ENCODE measurements around the gene NPAS2. TPM values are rescaled to one million over a fixed set of nuclear protein-coding genes. Genes with fewer than 3 reads are reported as not detected.

NPAS2 gene
- total RNA-seq, 4 donors from 2014 or later, result 7.7 to 83.2 (median 15.1) TPM

GRCh38 chr2:100909534-100910081 is 89.7 kb downstream of the NPAS2 start:
- no peak for TF ChIP-seq CTCF (IDR thresholded peaks at IDR 0.05)
- no peak for TF ChIP-seq EP300 (IDR thresholded peaks at IDR 0.05)
- no peak for TF ChIP-seq POLR2A (IDR thresholded peaks at IDR 0.05)
- Histone ChIP-seq H3K4me3 (no peak overlapping the region), H3K27me3 (no peaks in the 10 kb centered on the region), H3K36me3 (no peaks in the 10 kb centered on the region), H3K9me3 (no peaks in the 10 kb centered on the region), H3K27ac (no peak overlapping the region), H3K4me1 (no peaks in the 10 kb centered on the region)
- no peak for DNase-seq (ENCODE audit: low spot score in 2 of 2)
- 38 to 44% methylated on average over 10 of the region's 10 CpGs for WGBS, 2 donors

GRCh38 chr2:100910111-100910510 is 90.2 kb downstream of the NPAS2 start:
- Histone ChIP-seq H3K4me3 (no peak overlapping the region), H3K27ac (no peak overlapping the region), H3K9me3 (no peaks in the 10 kb centered on the region), H3K4me1 (no peaks in the 10 kb centered on the region), H3K36me3 (no peaks in the 10 kb centered on the region), H3K27me3 (no peaks in the 10 kb centered on the region)
- WGBS, 2 donors, result 58 to 74% methylated on average over 3 of the region's 3 CpGs
- no peak for DNase-seq (ENCODE audit: low spot score in 2 of 2)
- no peak for TF ChIP-seq POLR2A (IDR thresholded peaks at IDR 0.05)
- TF ChIP-seq CTCF (IDR thresholded peaks at IDR 0.05), result no peak
- TF ChIP-seq EP300 (IDR thresholded peaks at IDR 0.05), result no peak

- H3K27me3 ChIP-seq, result no peaks in the 10 kb centered on the region
Measured at GRCh38 chr2:100919316-100919715, 99.4 kb downstream of the NPAS2 start.

GRCh38 chr2:100921685-100922161 is 101.8 kb downstream of the NPAS2 start:
- Histone ChIP-seq H3K27me3 (no peaks in the 10 kb centered on the region), H3K9me3 (no peaks in the 10 kb centered on the region), H3K4me3 (no peak overlapping the region), H3K36me3 (peaks cover 0 to 5% (median 0%) of the 10 kb centered on the region in 3 donors), H3K4me1 (no peaks in the 10 kb centered on the region), H3K27ac (no peak overlapping the region)
- TF ChIP-seq POLR2A (IDR thresholded peaks at IDR 0.05) (no peak), CTCF (IDR thresholded peaks at IDR 0.05) (no peak), EP300 (IDR thresholded peaks at IDR 0.05) (no peak)
- WGBS, 2 donors, result 83 to 85% methylated on average over 6 of the region's 6 CpGs
- DNase-seq (ENCODE audit: low spot score in 2 of 2), result no peak

More at GRCh38 chr2:100919316-100919715, 99.4 kb downstream of the NPAS2 start:
- Histone ChIP-seq H3K36me3 (no peaks in the 10 kb centered on the region), H3K4me3 (no peak overlapping the region), H3K9me3 (peaks cover 0 to 6% (median 0%) of the 10 kb centered on the region in 4 donors), H3K4me1 (no peaks in the 10 kb centered on the region), H3K27ac (no peak overlapping the region)
- DNase-seq (ENCODE audit: low spot score in 2 of 2), result no peak
- 46 to 49% methylated on average over 16 of the region's 16 CpGs for WGBS, 2 donors
- TF ChIP-seq EP300 (IDR thresholded peaks at IDR 0.05) (no peak), POLR2A (IDR thresholded peaks at IDR 0.05) (no peak), CTCF (IDR thresholded peaks at IDR 0.05) (peak in 1 of 5 experiments; percentile 15)

- no peak for DNase-seq (ENCODE audit: low spot score in 2 of 2)
- TF ChIP-seq CTCF (IDR thresholded peaks at IDR 0.05) (no peak), POLR2A (IDR thresholded peaks at IDR 0.05) (no peak), EP300 (IDR thresholded peaks at IDR 0.05) (no peak)
- H3K4me3 ChIP-seq, result no peak overlapping the region
- H3K36me3 ChIP-seq, result peaks cover 0 to 5% (median 0%) of the 10 kb centered on the region in 3 donors
- H3K9me3 ChIP-seq, result no peaks in the 10 kb centered on the region
- no peaks in the 10 kb centered on the region for H3K27me3 ChIP-seq
- no peak overlapping the region for H3K27ac ChIP-seq
- 81 to 84% methylated on average over 9 of the region's 9 CpGs for WGBS, 2 donors
- H3K4me1 ChIP-seq, result no peaks in the 10 kb centered on the region
Measured at GRCh38 chr2:100923461-100924060, 103.6 kb downstream of the NPAS2 start.

Data from tibial nerve (tissue), 4 donors.